ENCODE measurements around the gene ETHE1.
"Not testable (repeated sequence)": the region's sequence is repeated elsewhere in the genome, so short reads cannot be mapped to it uniquely, and the experiment has no call there.

- TF ChIP-seq, protein P1, sequence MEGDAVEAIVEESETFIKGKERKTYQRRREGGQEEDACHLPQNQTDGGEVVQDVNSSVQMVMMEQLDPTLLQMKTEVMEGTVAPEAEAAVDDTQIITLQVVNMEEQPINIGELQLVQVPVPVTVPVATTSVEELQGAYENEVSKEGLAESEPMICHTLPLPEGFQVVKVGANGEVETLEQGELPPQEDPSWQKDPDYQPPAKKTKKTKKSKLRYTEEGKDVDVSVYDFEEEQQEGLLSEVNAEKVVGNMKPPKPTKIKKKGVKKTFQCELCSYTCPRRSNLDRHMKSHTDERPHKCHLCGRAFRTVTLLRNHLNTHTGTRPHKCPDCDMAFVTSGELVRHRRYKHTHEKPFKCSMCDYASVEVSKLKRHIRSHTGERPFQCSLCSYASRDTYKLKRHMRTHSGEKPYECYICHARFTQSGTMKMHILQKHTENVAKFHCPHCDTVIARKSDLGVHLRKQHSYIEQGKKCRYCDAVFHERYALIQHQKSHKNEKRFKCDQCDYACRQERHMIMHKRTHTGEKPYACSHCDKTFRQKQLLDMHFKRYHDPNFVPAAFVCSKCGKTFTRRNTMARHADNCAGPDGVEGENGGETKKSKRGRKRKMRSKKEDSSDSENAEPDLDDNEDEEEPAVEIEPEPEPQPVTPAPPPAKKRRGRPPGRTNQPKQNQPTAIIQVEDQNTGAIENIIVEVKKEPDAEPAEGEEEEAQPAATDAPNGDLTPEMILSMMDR (conservative IDR thresholded peaks at IDR 0.05; ENCODE audit: low read length): not testable (repeated sequence)
- TF ChIP-seq EZH2phosphoT487 (IDR thresholded peaks at IDR 0.05; ENCODE audit: borderline replicate concordance, low read depth, low read length): not testable (repeated sequence)
Measured at GRCh38 chr19:43523696-43524095, 3.3 kb downstream of the ETHE1 start.

Measured in OCI-LY7 (cell line).